Left ventricle myocardium inferior (tissue), 1 donor: ENCODE results near the gene TEX14. TPM values are rescaled to one million over a fixed set of nuclear protein-coding genes. Genes with fewer than 3 reads are reported as not detected.

Experiments
- DNase-seq: peaks from one replicate; pipeline ENCODE4 v3.0.0-alpha.2; 2020
- H3K27ac ChIP-seq: fragments of 200-600 bp; replicated peaks from 2 replicates; pipeline ENCODE4 v1.8.0; 2021
- H3K27me3 ChIP-seq: fragments of 200-600 bp; 2 replicates; pipeline ENCODE4 v1.8.0; 2021; ENCODE audit warnings: low read depth
- H3K36me3 ChIP-seq: fragments of 200-600 bp; 2 replicates; pipeline ENCODE4 v1.8.0; 2021
- H3K4me1 ChIP-seq: fragments of 200-600 bp; 2 replicates; pipeline ENCODE4 v1.8.0; 2021
- H3K4me3 ChIP-seq: fragments of 200-600 bp; 2 replicates; pipeline ENCODE4 v1.8.0; 2021; ENCODE audit warnings: mild to moderate bottlenecking, moderate library complexity
- H3K9me3 ChIP-seq: fragments of 200-600 bp; replicated peaks from 2 replicates; pipeline ENCODE4 v1.8.0; 2021
- CTCF ChIP-seq: fragments of 200-600 bp; IDR thresholded peaks from 2 replicates; pipeline ENCODE4 v1.8.0; 2021; ENCODE audit warnings: antibody characterized with exemption, mild to moderate bottlenecking, borderline replicate concordance
- intact Hi-C: fragments of 100-400 bp; cut with micrococcal nuclease; formaldehyde crosslinking; loops from one replicate; pipeline ENCODE4 v1.11.0; 2022
- total RNA-seq: library from RNA; stranded (reverse); fragmentation: NEBNext Ultra II Directional; extraction: Animal tissue kit (Norgen Biotek cat#: 25700); gene quantifications from one replicate; pipeline ENCODE4 v1.2.1, GENCODE V29; 2021
- donor health status: DM: no; HTN: yes; CAD: no; lungs with severe emphysema.

Gene TEX14
- total RNA-seq, 1 donor from 2014 or later, result 0.19 TPM

GRCh38 chr17:58536542-58536941, 155.3 kb downstream of the TEX14 start:
- H3K36me3 ChIP-seq, result no peaks in the 10 kb centered on the region
- no peaks in the 10 kb centered on the region for H3K27me3 ChIP-seq
- no peak for TF ChIP-seq CTCF
- peaks cover 81% of the 10 kb centered on the region for H3K4me1 ChIP-seq
- no peak overlapping the region for H3K27ac ChIP-seq
- H3K4me3 ChIP-seq, result no peak overlapping the region
- DNase-seq, result no peak
- intact Hi-C loops, result no loop called here
- H3K9me3 ChIP-seq, result no peaks in the 10 kb centered on the region

- intact Hi-C loops, result no loop called here
- H3K4me1 ChIP-seq, result peaks cover 86% of the 10 kb centered on the region
- H3K27me3 ChIP-seq, result no peaks in the 10 kb centered on the region
- H3K4me3 ChIP-seq, result no peak overlapping the region
- no peak for DNase-seq
- no peaks in the 10 kb centered on the region for H3K36me3 ChIP-seq
- no peak for TF ChIP-seq CTCF
- H3K27ac ChIP-seq, result peak overlapping the region; percentile 80
- H3K9me3 ChIP-seq, result no peaks in the 10 kb centered on the region
Observed at GRCh38 chr17:58535431-58535830, 156.4 kb downstream of the TEX14 start.

- Histone ChIP-seq H3K4me1 (peaks cover 85% of the 10 kb centered on the region), H3K36me3 (no peaks in the 10 kb centered on the region), H3K4me3 (no peak overlapping the region), H3K27me3 (no peaks in the 10 kb centered on the region), H3K27ac (peak overlapping the region; percentile 80), H3K9me3 (no peaks in the 10 kb centered on the region)
- TF ChIP-seq CTCF, result no peak
- intact Hi-C loops, result no loop called here
- peak; percentile 47 for DNase-seq
Observed at GRCh38 chr17:58534901-58535421, 156.9 kb downstream of the TEX14 start.

GRCh38 chr17:58534331-58534730, 157.5 kb downstream of the TEX14 start:
- Histone ChIP-seq H3K9me3 (no peaks in the 10 kb centered on the region), H3K27me3 (no peaks in the 10 kb centered on the region), H3K27ac (peak overlapping the region; percentile 80), H3K36me3 (no peaks in the 10 kb centered on the region), H3K4me1 (peaks cover 85% of the 10 kb centered on the region), H3K4me3 (no peak overlapping the region)
- peak; percentile 9 for TF ChIP-seq CTCF
- intact Hi-C loops, result no loop called here
- DNase-seq, result no peak

GRCh38 chr17:58533616-58534188, 158.1 kb downstream of the TEX14 start:
- intact Hi-C loops, result no loop called here
- no peak overlapping the region for H3K4me3 ChIP-seq
- DNase-seq, result no peak
- no peaks in the 10 kb centered on the region for H3K9me3 ChIP-seq
- no peaks in the 10 kb centered on the region for H3K27me3 ChIP-seq
- H3K36me3 ChIP-seq, result no peaks in the 10 kb centered on the region
- H3K4me1 ChIP-seq, result peaks cover 85% of the 10 kb centered on the region
- H3K27ac ChIP-seq, result peak overlapping the region; percentile 80
- no peak for TF ChIP-seq CTCF
